PC-3 (cell line): ENCODE data around the gene CTBP2. TPM values are rescaled to one million over a fixed set of nuclear protein-coding genes. Genes with fewer than 3 reads are reported as not detected.

Experiments
- ATAC-seq: fragments of 200-7000 bp; cut with Tn5 transposase; 2 replicates; pipeline ENCODE4 v1.9.1; 2020; ENCODE audit warnings: mild to moderate bottlenecking, moderate library complexity
- BruUV-seq: library from RNA; stranded (reverse); fragments of 400-500 nt; replicated peaks from 2 replicates; lab custom pipeline; 2021; lab: Mats Ljungman, UMichigan
- CTCF ChIA-PET: fragments of 300-600 bp; sonication (Branson Sonifier 250); formaldehyde crosslinking; loops from one replicate; lab custom pipeline; 2022; ENCODE audit warnings: antibody characterized with exemption; lab: Charles Lee
- POLR2A ChIA-PET: fragments of 300-600 bp; sonication (Branson Sonifier 250); formaldehyde crosslinking; loops from one replicate; lab custom pipeline; 2022; ENCODE audit warnings: antibody characterized with exemption; ENCODE audit not compliant: unreplicated experiment; lab: Charles Lee
- DNase-seq: peaks from one replicate; pipeline ENCODE4 v3.0.0-alpha.2; 2015
- H2AFZ ChIP-seq: fragments of 300-600 bp; sonication (generic); 2 replicates; pipeline ENCODE4 v1.6.0; 2016; ENCODE audit warnings: antibody characterized with exemption, low read length
- H3F3A ChIP-seq: fragments of 300-600 bp; sonication (generic); one replicate; pipeline ENCODE4 v1.6.0; 2017; ENCODE audit warnings: antibody characterized with exemption, low read length, control low read depth, mild to moderate bottlenecking; ENCODE audit not compliant: unreplicated experiment
- H3K27ac ChIP-seq: fragments of 300-600 bp; sonication (generic); 2 replicates; pipeline ENCODE4 v1.5.1; 2016; ENCODE audit warnings: mild to moderate bottlenecking, low read length
- H3K27me3 ChIP-seq: fragments of 300-600 bp; sonication (generic); 2 replicates; pipeline ENCODE4 v1.6.1; 2016; ENCODE audit warnings: low read length, mixed read lengths
- H3K36me3 ChIP-seq: fragments of 300-600 bp; sonication (generic); 2 replicates; pipeline ENCODE4 v1.6.1; 2016; ENCODE audit warnings: low read depth, mixed run types, low read length, mixed read lengths
- H3K4me1 ChIP-seq: fragments of 300-600 bp; sonication (generic); 2 replicates; pipeline ENCODE4 v1.5.1; 2016; ENCODE audit warnings: low read length; ENCODE audit not compliant: insufficient read depth
- H3K4me2 ChIP-seq: fragments of 300-600 bp; sonication (generic); 2 replicates; pipeline ENCODE4 v1.6.0; 2016; ENCODE audit warnings: low read length
- H3K4me3 ChIP-seq: fragments of 300-600 bp; sonication (generic); 2 replicates; pipeline ENCODE4 v1.5.1; 2016; ENCODE audit warnings: mild to moderate bottlenecking, low read length, mixed read lengths
- H3K79me2 ChIP-seq: fragments of 300-600 bp; sonication (generic); 2 replicates; pipeline ENCODE4 v1.6.1; 2017; ENCODE audit warnings: low read length, mixed read lengths
- H3K9ac ChIP-seq: fragments of 300-600 bp; sonication (generic); 2 replicates; pipeline ENCODE4 v1.6.0; 2016; ENCODE audit warnings: mild to moderate bottlenecking, low read length
- H3K9me2 ChIP-seq: fragments of 300-600 bp; sonication (generic); replicated peaks from 2 replicates; pipeline ENCODE4 v1.6.1; 2016; ENCODE audit warnings: mixed run types, low read length, mixed read lengths
- H3K9me3 ChIP-seq: fragments of 300-600 bp; sonication (generic); 2 replicates; pipeline ENCODE4 v1.6.1; 2016; ENCODE audit warnings: low read length, mixed read lengths
- H4K20me1 ChIP-seq: fragments of 300-600 bp; sonication (generic); 2 replicates; pipeline ENCODE4 v1.6.1; 2016; ENCODE audit warnings: low read length, mixed read lengths
- EZH2 ChIP-seq: fragments of 300-600 bp; sonication (generic); IDR thresholded peaks from one replicate; pipeline ENCODE4 v1.6.1; 2017; ENCODE audit warnings: antibody characterized with exemption, mild to moderate bottlenecking, low read length; ENCODE audit not compliant: unreplicated experiment
- EZH2phosphoT487 ChIP-seq: fragments of 300-600 bp; sonication (generic); IDR thresholded peaks from 2 replicates; pipeline ENCODE4 v1.6.1; 2018; ENCODE audit warnings: mild to moderate bottlenecking, antibody characterized with exemption, low read length, borderline replicate concordance
- intact Hi-C: fragments of 100-400 bp; cut with micrococcal nuclease; formaldehyde crosslinking; loops from 2 replicates; pipeline ENCODE4 v1.9.0; 2023
- total RNA-seq: library from RNA; depleted of rRNA; stranded (reverse); fragments of >200 nt; gene quantifications from 2 replicates; pipeline ENCODE4 v1.2.3, GENCODE V29; 2014
- TF ChIP-seq, protein P1 (sequence below): fragments of 300-600 bp; sonication (generic); conservative IDR thresholded peaks from 2 replicates; pipeline ENCODE4 v1.5.1; 2017; ENCODE audit warnings: antibody characterized with exemption, low read depth, mild to moderate bottlenecking, low read length

CTBP2 gene
- total RNA-seq, 1 experiment from 2014 or later = 78.9 TPM

DNA sequence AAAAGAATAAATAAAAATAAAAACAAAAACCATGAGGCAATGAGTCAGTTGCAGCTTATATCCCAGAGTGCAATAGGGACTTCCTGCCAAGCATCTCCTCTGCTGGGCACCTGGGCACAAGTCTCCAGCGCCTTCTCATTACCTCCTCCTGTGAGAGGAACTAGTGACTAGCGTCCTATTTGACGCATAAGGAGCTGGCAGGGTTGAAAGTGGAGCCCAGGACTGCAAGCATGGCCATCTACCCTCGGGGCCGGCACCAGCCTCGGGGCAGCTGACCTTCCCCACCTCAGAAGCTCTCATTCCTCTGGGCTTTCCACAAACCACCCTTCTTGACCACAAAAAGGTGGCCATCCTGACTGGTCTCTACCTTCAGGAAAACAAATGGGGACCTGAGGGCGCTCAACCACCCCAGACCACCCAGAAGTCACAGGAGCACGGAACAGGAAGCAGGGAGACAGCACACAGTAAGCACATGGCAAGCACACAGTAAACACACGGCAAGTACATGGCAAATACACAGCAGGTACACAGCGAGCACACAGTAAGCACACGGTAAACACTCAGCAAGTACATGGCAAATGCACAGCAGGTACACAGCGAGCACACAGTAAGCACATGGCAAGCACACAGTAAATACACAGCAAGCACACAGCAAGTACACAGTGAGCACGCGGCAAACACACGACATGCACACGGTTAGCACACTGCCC lies 19.1 kb downstream of the CTBP2 start:
- H3K27ac ChIP-seq = no peak overlapping the region
- BruUV-seq = no TSS peak
- no peaks in the 10 kb centered on the region for H3K9me3 ChIP-seq
- H3K4me2 ChIP-seq = no peak overlapping the region
- H3K4me3 ChIP-seq = no peak overlapping the region
- H3K9ac ChIP-seq = no peak overlapping the region
- intact Hi-C loops = no loop called here
- peaks cover 7% of the 10 kb centered on the region; the same call in 1 of the 2 replicates for H4K20me1 ChIP-seq
- ChIA-PET POLR2A (no interaction called here), CTCF (no interaction called here)
- no peaks in the 10 kb centered on the region for H3K27me3 ChIP-seq
- H3K9me2 ChIP-seq = no peaks in the 10 kb centered on the region
- no peaks in the 10 kb centered on the region for H3K4me1 ChIP-seq
- no peaks in the 10 kb centered on the region; the same call in none of the 2 replicates for H3K36me3 ChIP-seq
- H3K79me2 ChIP-seq = peaks cover 100% of the 10 kb centered on the region
- no peaks in the 10 kb centered on the region for H3F3A ChIP-seq
- H2AFZ ChIP-seq = no peak overlapping the region
- DNase-seq = no peak
- TF ChIP-seq, protein P1, sequence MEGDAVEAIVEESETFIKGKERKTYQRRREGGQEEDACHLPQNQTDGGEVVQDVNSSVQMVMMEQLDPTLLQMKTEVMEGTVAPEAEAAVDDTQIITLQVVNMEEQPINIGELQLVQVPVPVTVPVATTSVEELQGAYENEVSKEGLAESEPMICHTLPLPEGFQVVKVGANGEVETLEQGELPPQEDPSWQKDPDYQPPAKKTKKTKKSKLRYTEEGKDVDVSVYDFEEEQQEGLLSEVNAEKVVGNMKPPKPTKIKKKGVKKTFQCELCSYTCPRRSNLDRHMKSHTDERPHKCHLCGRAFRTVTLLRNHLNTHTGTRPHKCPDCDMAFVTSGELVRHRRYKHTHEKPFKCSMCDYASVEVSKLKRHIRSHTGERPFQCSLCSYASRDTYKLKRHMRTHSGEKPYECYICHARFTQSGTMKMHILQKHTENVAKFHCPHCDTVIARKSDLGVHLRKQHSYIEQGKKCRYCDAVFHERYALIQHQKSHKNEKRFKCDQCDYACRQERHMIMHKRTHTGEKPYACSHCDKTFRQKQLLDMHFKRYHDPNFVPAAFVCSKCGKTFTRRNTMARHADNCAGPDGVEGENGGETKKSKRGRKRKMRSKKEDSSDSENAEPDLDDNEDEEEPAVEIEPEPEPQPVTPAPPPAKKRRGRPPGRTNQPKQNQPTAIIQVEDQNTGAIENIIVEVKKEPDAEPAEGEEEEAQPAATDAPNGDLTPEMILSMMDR = no peak
- TF ChIP-seq EZH2 (no peak), EZH2phosphoT487 (no peak)
- ATAC-seq = no peak

DNA sequence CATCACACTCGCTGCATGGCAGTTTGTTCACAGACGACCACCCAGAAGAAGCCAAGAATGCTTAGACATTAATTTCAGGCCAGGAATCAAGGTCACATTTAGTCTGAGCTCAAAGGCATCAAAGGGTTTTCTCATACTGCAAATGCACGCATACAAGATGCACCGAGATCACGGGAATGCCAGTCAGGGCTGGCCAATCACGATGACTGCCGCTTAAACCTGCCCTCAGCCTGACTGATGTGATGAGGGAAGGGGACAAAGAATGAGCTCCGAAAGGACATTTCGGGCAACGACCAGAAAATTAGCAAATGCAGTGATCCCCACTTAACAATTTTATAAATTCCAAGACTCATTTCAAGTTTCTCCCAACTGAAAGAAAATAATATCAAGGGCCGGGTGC lies 20.2 kb downstream of the CTBP2 start:
- Histone ChIP-seq H4K20me1 (peaks cover 12% of the 10 kb centered on the region; the same call in 1 of the 2 replicates), H3F3A (no peaks in the 10 kb centered on the region), H3K9ac (no peak overlapping the region), H3K4me3 (no peak overlapping the region), H3K4me2 (no peak overlapping the region), H3K27ac (no peak overlapping the region), H2AFZ (no peak overlapping the region), H3K4me1 (no peaks in the 10 kb centered on the region), H3K79me2 (peaks cover 100% of the 10 kb centered on the region), H3K27me3 (no peaks in the 10 kb centered on the region), H3K9me2 (no peaks in the 10 kb centered on the region), H3K36me3 (peaks cover 2% of the 10 kb centered on the region), H3K9me3 (no peaks in the 10 kb centered on the region)
- DNase-seq = no peak
- no peak for TF ChIP-seq EZH2phosphoT487
- TF ChIP-seq EZH2 = no peak
- TF ChIP-seq, protein P1 = no peak
- no TSS peak for BruUV-seq
- ChIA-PET CTCF (no interaction called here), POLR2A (no interaction called here)
- intact Hi-C loops = no loop called here
- ATAC-seq = no peak
